Fibroblast of the conjunctiva (primary cell): ENCODE data around the gene LPCAT2.
A peak's percentile ranks its signal among the peaks of the same experiment; 100 is the strongest.

Source experiments
- DNase-seq: peaks from one replicate; pipeline ENCODE4 v3.0.0-alpha.2; 2010; ENCODE audit warnings: low read depth

The LPCAT2 gene

GRCh38 chr16:55480228-55480655 lies 28.6 kb upstream of the LPCAT2 start:
- DNase-seq: peak; percentile 85

GRCh38 chr16:55481023-55481422 lies 27.8 kb upstream of the LPCAT2 start:
- DNase-seq: no peak

GRCh38 chr16:55482056-55482455 lies 26.8 kb upstream of the LPCAT2 start:
- no peak for DNase-seq

- peak; percentile 92 for DNase-seq
Measured at GRCh38 chr16:55487048-55487803, 21.6 kb upstream of the LPCAT2 start.

- no peak for DNase-seq
Measured at GRCh38 chr16:55488306-55488705, 20.6 kb upstream of the LPCAT2 start.

GRCh38 chr16:55489119-55489955 lies 19.5 kb upstream of the LPCAT2 start:
- DNase-seq: no peak

- no peak for DNase-seq
Measured at GRCh38 chr16:55489956-55490265, 19.0 kb upstream of the LPCAT2 start.

GRCh38 chr16:55490301-55490700 lies 18.6 kb upstream of the LPCAT2 start:
- DNase-seq: no peak

- DNase-seq: no peak
Measured at GRCh38 chr16:55491691-55492090, 17.2 kb upstream of the LPCAT2 start.

- DNase-seq: no peak
Measured at GRCh38 chr16:55492756-55493380, 16.0 kb upstream of the LPCAT2 start.

GRCh38 chr16:55494994-55495421 lies 13.9 kb upstream of the LPCAT2 start:
- peak; percentile 87 for DNase-seq

- DNase-seq: peak; percentile 90
Measured at GRCh38 chr16:55495616-55496289, 13.1 kb upstream of the LPCAT2 start.

- DNase-seq: no peak
Measured at GRCh38 chr16:55496509-55497145, 12.2 kb upstream of the LPCAT2 start.

- no peak for DNase-seq
Measured at GRCh38 chr16:55497558-55497957, 11.3 kb upstream of the LPCAT2 start.

GRCh38 chr16:55498101-55498500 lies 10.8 kb upstream of the LPCAT2 start:
- no peak for DNase-seq

GRCh38 chr16:55499281-55499680 lies 9.6 kb upstream of the LPCAT2 start:
- DNase-seq: no peak

- DNase-seq: peak; percentile 62
Measured at GRCh38 chr16:55499951-55500529, 8.8 kb upstream of the LPCAT2 start.

GRCh38 chr16:55500530-55501011 lies 8.3 kb upstream of the LPCAT2 start:
- DNase-seq: no peak

- no peak for DNase-seq
Measured at GRCh38 chr16:55501549-55502322, 7.1 kb upstream of the LPCAT2 start.

GRCh38 chr16:55502801-55503366 lies 6.0 kb upstream of the LPCAT2 start:
- DNase-seq: peak; percentile 97
